RPMI8226 (cell line): ENCODE data around the gene TRHDE.

Source experiments
- DNase-seq: peaks from one replicate; pipeline ENCODE4 v3.0.0-alpha.2; 2015

Gene TRHDE

DNA sequence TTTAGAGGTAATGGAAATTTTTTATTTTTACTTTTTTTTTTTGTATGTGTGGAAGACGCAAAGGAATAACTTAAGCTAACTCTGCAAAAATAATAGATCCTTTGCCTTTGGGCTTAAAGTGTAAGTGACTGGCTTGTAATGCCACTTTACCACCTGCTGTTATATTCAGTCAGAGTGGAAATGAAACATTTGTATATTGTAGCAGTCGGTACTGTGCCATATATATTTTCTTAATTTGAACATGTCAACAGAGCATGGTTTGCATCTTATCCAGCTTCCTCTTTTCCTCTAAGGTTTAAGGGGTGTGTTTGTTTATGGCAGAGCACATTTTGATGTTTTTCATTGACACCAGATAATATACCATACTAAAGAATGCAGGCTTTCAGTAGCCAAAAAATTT, 176.6 kb downstream of the TRHDE start:
- DNase-seq = no peak

DNA sequence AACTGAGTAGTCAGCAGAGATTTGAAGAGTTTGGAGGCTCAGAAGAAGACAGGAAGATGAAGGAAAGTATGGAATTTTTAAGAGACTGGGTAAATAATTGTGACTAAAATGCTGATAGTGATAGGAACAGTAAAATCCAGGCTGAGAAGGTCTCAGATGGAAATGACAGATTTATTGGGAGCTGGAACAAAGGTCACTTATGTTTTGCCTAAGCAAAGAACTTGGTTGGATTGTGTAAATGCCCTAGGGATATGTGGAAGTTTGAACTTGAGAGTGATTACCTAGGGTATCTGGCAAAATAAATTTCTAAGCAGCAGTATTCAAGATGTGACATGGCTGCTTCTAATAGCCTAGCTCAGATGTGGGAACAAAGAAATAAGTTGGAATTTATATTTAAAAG, 180.9 kb downstream of the TRHDE start:
- no peak for DNase-seq

DNA sequence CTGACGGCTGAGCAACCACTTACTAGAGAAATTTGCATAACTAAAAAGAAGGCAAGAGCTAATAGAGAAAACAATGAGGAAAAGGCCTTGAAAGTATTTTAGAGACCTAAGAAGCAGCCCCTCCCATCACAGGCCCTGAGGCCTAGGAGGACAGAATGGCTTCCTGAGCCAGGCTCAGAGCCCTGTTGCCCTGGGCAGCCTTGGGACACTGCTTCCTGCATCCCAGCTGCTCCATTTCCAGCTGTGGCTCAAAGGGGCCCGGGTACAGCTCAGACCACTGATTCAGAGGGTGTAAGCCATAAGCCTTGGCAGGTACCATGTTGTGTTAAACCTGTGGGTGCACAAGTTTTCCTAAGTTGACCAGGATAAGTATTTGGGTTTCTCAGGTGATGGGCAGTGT, 181.4 kb downstream of the TRHDE start:
- DNase-seq = no peak

GRCh38 chr12:72464471-72464870, 192.3 kb downstream of the TRHDE start:
- DNase-seq = no peak

GRCh38 chr12:72465155-72465554, 193.0 kb downstream of the TRHDE start:
- DNase-seq = no peak

- no peak for DNase-seq
Observed at GRCh38 chr12:72465940-72466630, 193.9 kb downstream of the TRHDE start.

GRCh38 chr12:72467985-72468384, 195.8 kb downstream of the TRHDE start:
- no peak for DNase-seq

DNA sequence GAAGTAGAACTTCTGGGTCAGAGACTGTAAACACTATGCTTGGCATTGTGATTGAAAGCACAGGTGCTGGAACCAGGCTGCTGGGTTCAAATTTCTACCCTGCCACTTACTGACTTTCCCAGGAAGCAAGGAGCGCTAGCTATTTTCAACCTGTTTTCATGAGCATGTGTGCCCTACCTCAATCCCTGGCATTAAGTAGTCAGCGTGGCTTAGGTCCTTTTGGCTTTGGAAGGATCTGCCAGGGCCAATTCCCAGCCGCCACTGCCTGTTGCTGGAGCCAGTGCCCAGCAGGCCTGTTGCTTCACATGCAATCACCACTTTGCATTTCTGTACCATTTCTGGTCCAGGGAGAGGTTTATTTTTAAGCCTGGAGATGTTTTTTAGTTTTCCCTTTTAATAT, 196.3 kb downstream of the TRHDE start:
- DNase-seq = no peak

GRCh38 chr12:72471806-72472205, 199.6 kb downstream of the TRHDE start:
- no peak for DNase-seq

DNA sequence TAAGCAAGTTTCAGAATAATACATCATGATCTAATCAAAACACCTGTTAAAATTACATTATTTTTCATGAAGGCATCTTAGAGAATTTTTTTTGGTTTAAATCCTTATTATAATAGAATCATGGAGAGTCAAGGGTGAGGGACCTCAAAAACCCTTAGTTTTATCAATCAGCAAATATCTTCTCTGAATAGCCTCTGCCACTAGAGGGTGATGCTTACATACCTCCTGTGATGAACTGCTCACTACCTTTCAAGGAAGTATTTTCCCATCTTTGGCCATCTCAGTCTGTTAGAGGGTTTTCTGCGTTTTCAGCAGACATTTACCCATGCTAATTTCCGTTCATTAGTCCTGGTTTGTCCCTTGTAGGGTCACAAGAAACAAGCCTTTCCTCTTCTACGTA, 200.2 kb downstream of the TRHDE start:
- DNase-seq = peak; percentile 3

DNA sequence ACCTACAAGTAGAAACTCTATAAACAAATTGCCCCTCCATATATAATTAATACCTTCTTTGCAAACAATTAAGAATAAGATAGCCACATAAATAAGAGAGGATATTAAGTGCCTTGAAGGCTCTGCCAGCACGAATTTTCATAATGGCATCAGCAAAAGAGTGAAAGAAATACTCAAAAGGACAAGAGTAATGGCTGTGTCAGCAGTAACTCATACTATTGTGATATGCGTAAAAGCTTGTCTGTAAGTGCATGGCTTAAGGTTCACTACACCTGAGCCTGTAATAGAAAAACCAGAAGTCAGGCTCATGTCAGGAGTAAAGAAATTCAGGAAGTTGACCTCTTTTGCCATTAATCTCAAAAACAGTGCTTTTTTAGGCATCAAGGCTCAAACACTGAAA, 204.1 kb downstream of the TRHDE start:
- DNase-seq = no peak

DNA sequence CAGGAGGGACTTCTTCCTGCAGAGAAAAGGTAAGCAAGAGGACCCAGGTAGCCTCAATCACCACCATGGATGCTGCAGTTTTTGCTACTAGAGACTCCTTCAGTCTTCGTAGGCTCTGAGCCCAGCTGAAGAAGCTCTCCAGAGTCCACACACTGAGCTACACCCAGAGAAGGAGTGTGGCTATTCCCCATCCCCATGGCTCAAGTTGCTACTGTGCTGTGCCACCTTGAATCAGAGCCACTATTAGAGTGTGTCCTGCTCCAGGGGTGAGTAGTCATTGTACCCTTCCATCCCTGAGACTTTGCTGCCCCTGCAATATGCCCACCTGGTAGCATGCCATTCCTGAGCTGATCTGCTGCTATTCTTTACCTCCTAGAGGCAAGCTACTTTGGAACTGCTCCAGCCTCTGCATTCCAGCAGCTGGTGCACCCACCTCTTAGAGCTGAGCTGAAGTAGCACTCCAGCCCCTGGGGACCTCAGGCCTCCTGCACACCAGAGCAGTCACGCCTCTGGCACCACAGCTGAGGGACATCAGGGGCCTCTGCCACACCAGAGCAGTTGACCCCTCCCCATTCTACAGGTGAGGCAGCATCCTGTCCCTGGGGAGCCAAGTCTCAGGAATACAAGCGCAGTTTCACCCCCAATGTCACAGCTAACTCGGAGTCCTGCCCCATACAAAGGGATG, 213.0 kb downstream of the TRHDE start:
- DNase-seq = no peak

DNA sequence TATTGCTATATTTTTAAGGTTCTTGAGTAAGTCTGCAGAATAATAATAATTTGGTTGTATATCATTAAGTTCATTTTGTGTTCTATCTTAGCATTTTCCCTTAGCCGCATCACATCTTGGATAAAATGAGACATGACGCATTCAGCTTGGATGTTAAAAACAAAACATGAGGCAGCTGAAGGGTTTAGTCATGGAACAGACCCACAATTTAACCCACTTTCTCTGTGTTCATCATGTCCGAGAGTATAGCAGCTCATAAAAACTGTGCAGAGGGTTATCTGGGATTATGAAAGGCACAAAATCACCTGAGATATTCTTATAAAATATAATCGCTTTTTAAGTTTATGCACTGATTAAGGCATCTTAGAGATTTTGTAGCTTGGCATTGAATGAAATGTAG, 219.3 kb downstream of the TRHDE start:
- no peak for DNase-seq

- DNase-seq = no peak
Observed at GRCh38 chr12:72493407-72493806, 221.2 kb downstream of the TRHDE start.

- DNase-seq = no peak
Observed at GRCh38 chr12:72498354-72498753, 226.2 kb downstream of the TRHDE start.

GRCh38 chr12:72499244-72499643, 227.1 kb downstream of the TRHDE start:
- DNase-seq = no peak

- no peak for DNase-seq
Observed at GRCh38 chr12:72502546-72502945, 230.4 kb downstream of the TRHDE start.

DNA sequence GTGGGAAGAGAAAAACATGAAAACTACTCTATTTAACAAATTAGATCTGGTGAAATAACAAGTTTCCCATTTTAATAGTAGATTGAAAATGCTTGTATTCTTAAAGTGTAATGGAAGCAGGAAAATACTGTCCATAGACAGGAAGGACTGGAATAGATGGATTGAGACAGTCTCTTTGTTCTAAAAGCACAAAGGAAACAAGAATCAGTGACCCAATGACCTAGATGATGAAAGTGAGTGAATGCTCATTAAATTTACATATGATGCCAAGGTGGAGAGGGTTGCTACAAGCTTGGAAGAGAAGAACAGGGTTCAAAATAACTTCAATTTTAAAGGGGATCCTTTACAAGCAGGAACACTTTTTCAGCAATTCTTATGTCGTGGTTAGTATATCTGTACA, 233.1 kb downstream of the TRHDE start:
- no peak for DNase-seq

GRCh38 chr12:72509891-72510290, 237.7 kb downstream of the TRHDE start:
- no peak for DNase-seq

DNA sequence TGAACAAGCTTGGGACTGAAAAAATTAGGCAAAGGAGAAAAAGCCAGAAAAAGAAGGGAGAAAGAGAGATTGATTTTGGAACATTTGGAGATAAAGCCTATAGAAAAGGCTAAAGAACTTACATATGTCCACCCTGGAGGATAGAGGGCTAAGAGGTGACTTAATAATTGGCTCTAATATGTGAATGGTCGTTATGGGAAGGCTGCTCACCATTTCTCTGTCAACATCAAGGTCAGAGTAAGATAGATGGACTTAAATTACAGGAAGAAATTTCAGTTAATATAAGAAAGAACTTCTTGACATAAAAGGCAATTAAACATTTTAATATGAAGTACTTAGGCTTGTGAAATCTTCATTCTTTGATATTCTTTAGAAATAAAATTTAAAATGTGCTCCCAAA, 238.6 kb downstream of the TRHDE start:
- DNase-seq = no peak

- DNase-seq = no peak
Observed at GRCh38 chr12:72511498-72511897, 239.3 kb downstream of the TRHDE start.

DNA sequence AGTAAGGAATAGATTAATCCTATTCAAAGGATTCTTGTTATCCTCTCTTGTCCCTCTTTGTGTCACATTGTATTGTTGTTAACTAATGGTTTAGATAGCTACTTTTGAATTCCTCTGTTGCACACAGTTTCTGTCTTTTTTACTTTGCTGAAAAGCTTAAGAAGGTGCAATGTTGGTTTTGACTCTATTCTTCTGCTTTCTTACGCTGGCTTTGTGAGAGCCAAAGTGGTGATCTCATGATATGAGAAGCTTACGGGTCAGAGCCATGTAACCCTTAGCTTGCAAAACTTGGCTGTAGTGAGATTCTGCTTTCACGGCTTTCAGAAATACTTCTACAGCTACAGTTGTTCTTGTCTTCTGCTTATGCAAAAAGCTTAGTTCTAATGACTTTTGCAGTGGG, 239.7 kb downstream of the TRHDE start:
- no peak for DNase-seq

DNA sequence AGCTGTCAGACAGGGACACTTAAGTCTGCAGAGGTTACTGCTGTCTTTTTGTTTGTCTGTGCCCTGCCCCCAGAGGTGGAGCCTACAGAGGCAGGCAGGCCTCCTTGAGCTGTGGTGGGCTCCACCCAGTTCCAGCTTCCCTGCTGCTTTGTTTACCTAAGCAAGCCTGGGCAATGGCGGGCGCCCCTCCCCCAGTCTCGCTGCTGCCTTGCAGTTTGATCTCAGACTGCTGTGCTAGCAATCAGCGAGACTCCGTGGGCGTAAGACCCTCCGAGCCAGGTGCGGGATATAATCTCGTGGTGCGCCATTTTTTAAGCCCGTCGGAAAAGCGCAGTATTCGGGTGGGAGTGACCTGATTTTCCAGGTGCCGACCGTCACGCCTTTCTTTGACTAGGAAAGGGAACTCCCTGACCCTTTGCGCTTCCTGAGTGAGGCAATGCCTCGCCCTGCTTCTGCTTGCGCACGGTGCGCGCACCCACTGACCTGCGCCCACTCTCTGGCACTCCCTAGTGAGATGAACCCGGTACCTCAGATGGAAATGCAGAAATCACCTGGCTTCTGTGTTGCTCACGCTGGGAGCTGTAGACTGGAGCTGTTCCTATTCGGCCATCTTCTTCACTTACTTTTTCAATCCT, 248.0 kb downstream of the TRHDE start:
- peak; percentile 3 for DNase-seq

DNA sequence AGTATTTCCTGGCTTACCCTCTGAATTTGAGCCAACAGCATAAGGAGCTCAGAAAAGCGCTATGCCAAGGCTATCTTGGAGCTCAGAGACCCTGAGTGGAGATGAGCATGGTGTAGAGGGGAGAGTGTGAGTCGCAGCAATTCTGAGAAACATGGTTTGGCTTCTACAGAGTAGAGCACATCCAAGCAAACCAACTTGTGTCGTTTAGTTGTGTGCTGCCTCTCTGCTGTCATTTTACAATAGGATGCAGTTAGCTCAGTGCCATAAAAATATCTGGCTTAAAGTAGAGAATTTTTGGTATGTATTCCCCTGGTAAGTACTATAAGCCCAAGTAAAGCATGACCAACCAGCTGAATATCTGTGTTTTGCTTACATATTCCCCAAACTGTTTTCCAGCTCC, 249.2 kb downstream of the TRHDE start:
- no peak for DNase-seq
